Breast epithelium (tissue), 3 donors: Measurements from ENCODE around the gene STIM1.

Experiments
- POLR2A ChIP-seq: fragments of 450-650 bp; IDR thresholded peaks from one replicate; pipeline ENCODE4 v1.6.1; 2016; ENCODE audit warnings: antibody characterized with exemption, mild to moderate bottlenecking, moderate library complexity
- TF ChIP-seq, protein P1 (sequence below), 3 donors: fragments of 450-650 bp; IDR thresholded peaks; one replicate each; pipeline ENCODE4 v1.5.1; 2016 to 2017; ENCODE audit warnings: antibody characterized with exemption in 3 of 3, mild to moderate bottlenecking in 3 of 3, moderate library complexity in 3 of 3

- TF ChIP-seq, protein P1, sequence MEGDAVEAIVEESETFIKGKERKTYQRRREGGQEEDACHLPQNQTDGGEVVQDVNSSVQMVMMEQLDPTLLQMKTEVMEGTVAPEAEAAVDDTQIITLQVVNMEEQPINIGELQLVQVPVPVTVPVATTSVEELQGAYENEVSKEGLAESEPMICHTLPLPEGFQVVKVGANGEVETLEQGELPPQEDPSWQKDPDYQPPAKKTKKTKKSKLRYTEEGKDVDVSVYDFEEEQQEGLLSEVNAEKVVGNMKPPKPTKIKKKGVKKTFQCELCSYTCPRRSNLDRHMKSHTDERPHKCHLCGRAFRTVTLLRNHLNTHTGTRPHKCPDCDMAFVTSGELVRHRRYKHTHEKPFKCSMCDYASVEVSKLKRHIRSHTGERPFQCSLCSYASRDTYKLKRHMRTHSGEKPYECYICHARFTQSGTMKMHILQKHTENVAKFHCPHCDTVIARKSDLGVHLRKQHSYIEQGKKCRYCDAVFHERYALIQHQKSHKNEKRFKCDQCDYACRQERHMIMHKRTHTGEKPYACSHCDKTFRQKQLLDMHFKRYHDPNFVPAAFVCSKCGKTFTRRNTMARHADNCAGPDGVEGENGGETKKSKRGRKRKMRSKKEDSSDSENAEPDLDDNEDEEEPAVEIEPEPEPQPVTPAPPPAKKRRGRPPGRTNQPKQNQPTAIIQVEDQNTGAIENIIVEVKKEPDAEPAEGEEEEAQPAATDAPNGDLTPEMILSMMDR (IDR thresholded peaks at IDR 0.05) = no peak
- no peak for TF ChIP-seq POLR2A
Observed at GRCh38 chr11:3857628-3858027, 2.2 kb downstream of the STIM1 start.
